Suprapubic skin (tissue), 4 donors: ENCODE results near the gene MBD3L2B. TPM values are rescaled to one million over a fixed set of nuclear protein-coding genes. Genes with fewer than 3 reads are reported as not detected.
"Not testable (repeated sequence)": the region's sequence is repeated elsewhere in the genome, so short reads cannot be mapped to it uniquely, and the experiment has no call there.

Experiments
- DNase-seq, 2 donors: peaks; one replicate each; pipeline ENCODE4 v3.0.0-alpha.2; 2019; ENCODE audit warnings: low spot score in 2 of 2
- H3K27ac ChIP-seq: fragments of 200-600 bp; sonication (generic); one replicate; pipeline ENCODE4 v1.5.1; 2019
- H3K27me3 ChIP-seq: fragments of 200-600 bp; sonication (generic); one replicate; pipeline ENCODE4 v1.5.1; 2019
- H3K36me3 ChIP-seq: fragments of 200-600 bp; sonication (generic); one replicate; pipeline ENCODE4 v1.5.1; 2019
- H3K4me1 ChIP-seq: fragments of 200-600 bp; sonication (generic); one replicate; pipeline ENCODE4 v1.5.1; 2019
- H3K4me3 ChIP-seq: fragments of 200-600 bp; sonication (generic); one replicate; pipeline ENCODE4 v1.5.1; 2019; ENCODE audit warnings: mild to moderate bottlenecking
- H3K9me3 ChIP-seq: fragments of 200-600 bp; sonication (generic); one replicate; pipeline ENCODE4 v1.5.1; 2019
- CTCF ChIP-seq, 2 donors: fragments of 200-600 bp in 1 of 2; fragments of 450-650 bp in 1 of 2; sonication (generic) in 1 of 2; IDR thresholded peaks; one replicate each; pipeline ENCODE4 v1.5.1; 2016 to 2019; ENCODE audit warnings: antibody characterized with exemption in 2 of 2, mild to moderate bottlenecking in 1 of 2, moderate library complexity in 1 of 2
- EP300 ChIP-seq: sonication (generic); formaldehyde crosslinking; IDR thresholded peaks from one replicate; pipeline ENCODE4 v1.6.1; 2017; ENCODE audit warnings: antibody characterized with exemption
- POLR2A ChIP-seq, 2 donors: fragments of 450-650 bp; IDR thresholded peaks; one replicate each; pipeline ENCODE4 v1.6.1; 2017; ENCODE audit warnings: antibody characterized with exemption in 2 of 2, mild to moderate bottlenecking in 2 of 2, moderate library complexity in 2 of 2
- POLR2AphosphoS5 ChIP-seq, 3 donors: sonication (generic); formaldehyde crosslinking; IDR thresholded peaks; one replicate each; pipeline ENCODE4 v1.6.1; 2017; ENCODE audit warnings: antibody characterized with exemption in 3 of 3
- WGBS: methylation state at CpG from one replicate; pipeline ENCODE4 v1.1.5; 2018; 5-methylcytosine and 5-hydroxymethylcytosine counted together
- total RNA-seq, 4 donors: library from RNA; depleted of rRNA; stranded (reverse); fragments of >200 nt; gene quantifications; one replicate each; pipeline ENCODE4 v1.1.0, GENCODE V29; 2016

The MBD3L2B gene
- total RNA-seq, 4 donors from 2014 or later = not detected

- WGBS = 89% methylated on average over 7 of the region's 9 CpGs
Observed at GRCh38 chr19:7063764-7064418, 42.7 kb upstream of the MBD3L2B start.

DNA sequence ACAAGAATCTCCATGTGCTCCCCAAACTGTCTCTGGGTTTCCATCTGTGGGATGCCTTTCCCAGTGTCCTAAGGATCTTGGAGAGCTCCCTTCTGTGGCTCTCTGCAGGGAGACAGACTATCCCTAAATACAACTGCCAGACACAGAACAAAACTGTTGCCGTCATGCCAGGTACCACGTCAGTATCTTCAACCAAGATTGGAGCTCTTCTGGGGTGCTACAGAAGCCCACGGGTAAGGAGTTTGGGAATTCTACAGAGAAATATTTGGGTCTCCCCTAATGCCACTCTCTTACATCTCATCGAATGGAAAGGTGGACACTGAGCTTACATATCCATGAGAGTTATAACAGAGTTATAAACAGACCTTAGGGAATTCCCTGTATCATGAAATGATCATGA is 42.1 kb upstream of the MBD3L2B start:
- H3K4me1 ChIP-seq = no peaks in the 10 kb centered on the region

More at GRCh38 chr19:7063764-7064418, 42.7 kb upstream of the MBD3L2B start:
- Histone ChIP-seq H3K27me3 (no peaks in the 10 kb centered on the region), H3K4me1 (no peaks in the 10 kb centered on the region), H3K4me3 (no peak overlapping the region), H3K36me3 (no peaks in the 10 kb centered on the region), H3K9me3 (no peaks in the 10 kb centered on the region), H3K27ac (no peak overlapping the region)
- TF ChIP-seq EP300 (no peak), POLR2AphosphoS5 (IDR thresholded peaks at IDR 0.05) (no peak), POLR2A (IDR thresholded peaks at IDR 0.05) (no peak), CTCF (IDR thresholded peaks at IDR 0.05) (no peak)
- no peak for DNase-seq

GRCh38 chr19:7059977-7060376 is 38.7 kb upstream of the MBD3L2B start:
- H3K9me3 ChIP-seq, H3K27ac ChIP-seq, H3K27me3 ChIP-seq, DNase-seq, H3K4me1 ChIP-seq, H3K4me3 ChIP-seq, H3K36me3 ChIP-seq: not testable (repeated sequence)
- 78% methylated on average over 2 of the region's 2 CpGs for WGBS

More for the DNA sequence above, 42.1 kb upstream of the MBD3L2B start:
- no peak overlapping the region for H3K4me3 ChIP-seq
- TF ChIP-seq POLR2AphosphoS5 (IDR thresholded peaks at IDR 0.05) (no peak), POLR2A (IDR thresholded peaks at IDR 0.05) (no peak), CTCF (IDR thresholded peaks at IDR 0.05) (no peak), EP300 (no peak)
- no peaks in the 10 kb centered on the region for H3K36me3 ChIP-seq
- H3K27ac ChIP-seq = no peak overlapping the region
- no peaks in the 10 kb centered on the region for H3K9me3 ChIP-seq
- 81% methylated on average over 4 of the region's 4 CpGs for WGBS
- no peak for DNase-seq
- H3K27me3 ChIP-seq = no peaks in the 10 kb centered on the region

DNA sequence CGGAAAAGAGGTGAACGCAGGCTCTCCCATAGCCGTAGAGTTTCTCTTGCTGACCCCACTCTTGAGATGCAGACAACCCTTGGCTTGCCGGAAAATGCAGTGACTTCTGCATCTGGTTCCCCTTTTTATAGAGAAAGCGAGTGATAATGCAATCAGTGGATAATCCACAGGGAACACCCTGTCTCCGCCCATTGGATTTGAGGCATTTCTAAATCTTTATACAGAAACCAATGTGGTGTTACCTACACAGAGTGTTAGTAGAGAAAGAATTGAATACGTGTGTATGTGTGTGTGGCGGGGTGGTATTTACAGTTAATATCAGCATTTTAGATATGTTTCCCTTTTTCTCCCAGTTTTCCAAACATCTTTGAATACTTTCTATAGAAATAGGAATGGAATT is 37.3 kb upstream of the MBD3L2B start, which contains the start of gene MBD3L3:
MBD3L3 (minus strand) TSS at position 101 of the 400 bp plus-strand sequence; CDS start at position 30, 71 bp downstream.
- not testable (repeated sequence) for H3K4me1 ChIP-seq, H3K36me3 ChIP-seq, DNase-seq, H3K9me3 ChIP-seq, H3K27ac ChIP-seq, H3K27me3 ChIP-seq, H3K4me3 ChIP-seq
- WGBS = no CpG with 5 or more reads among the region's 8 CpGs

DNA sequence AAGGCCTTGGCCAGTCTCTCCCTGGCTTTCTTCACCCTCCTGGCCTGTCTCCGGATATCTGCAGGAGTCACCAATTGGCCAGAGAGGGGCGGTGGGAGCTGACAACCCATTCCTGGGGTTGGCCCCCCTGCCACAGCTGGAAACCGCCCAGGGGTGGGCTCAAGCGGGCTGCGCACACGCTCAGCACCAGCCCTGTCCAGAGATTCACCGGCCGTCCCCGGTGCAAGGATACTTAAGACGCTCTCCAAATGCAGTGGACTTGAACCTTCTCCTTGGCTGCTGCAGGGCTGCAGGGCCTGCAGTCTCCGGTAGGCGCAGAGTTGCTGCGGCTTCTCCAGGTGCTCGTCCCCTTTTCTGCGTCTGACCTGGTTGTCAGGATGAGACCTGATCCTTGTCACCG is 35.1 kb upstream of the MBD3L2B start:
- not testable (repeated sequence) for H3K27me3 ChIP-seq, H3K27ac ChIP-seq, H3K4me1 ChIP-seq, H3K9me3 ChIP-seq, H3K36me3 ChIP-seq, H3K4me3 ChIP-seq, DNase-seq
- WGBS = no CpG with 5 or more reads among the region's 16 CpGs

GRCh38 chr19:7055679-7056078 is 34.4 kb upstream of the MBD3L2B start:
- H3K4me3 ChIP-seq, DNase-seq, H3K9me3 ChIP-seq, H3K27ac ChIP-seq, H3K27me3 ChIP-seq, H3K4me1 ChIP-seq, H3K36me3 ChIP-seq: not testable (repeated sequence)
- WGBS = 97% methylated on average over 11 of the region's 14 CpGs

- H3K36me3 ChIP-seq, H3K27me3 ChIP-seq, H3K27ac ChIP-seq, DNase-seq, H3K4me1 ChIP-seq, H3K4me3 ChIP-seq, H3K9me3 ChIP-seq: not testable (repeated sequence)
- 91% methylated on average over 14 of the region's 14 CpGs for WGBS
Observed at GRCh38 chr19:7054635-7055368, 33.6 kb upstream of the MBD3L2B start.

- H3K27ac ChIP-seq, H3K36me3 ChIP-seq, H3K9me3 ChIP-seq, H3K4me3 ChIP-seq, DNase-seq, H3K27me3 ChIP-seq, H3K4me1 ChIP-seq: not testable (repeated sequence)
- WGBS = 90% methylated on average over 7 of the region's 7 CpGs
Observed at GRCh38 chr19:7052896-7053295, 31.7 kb upstream of the MBD3L2B start.

DNA sequence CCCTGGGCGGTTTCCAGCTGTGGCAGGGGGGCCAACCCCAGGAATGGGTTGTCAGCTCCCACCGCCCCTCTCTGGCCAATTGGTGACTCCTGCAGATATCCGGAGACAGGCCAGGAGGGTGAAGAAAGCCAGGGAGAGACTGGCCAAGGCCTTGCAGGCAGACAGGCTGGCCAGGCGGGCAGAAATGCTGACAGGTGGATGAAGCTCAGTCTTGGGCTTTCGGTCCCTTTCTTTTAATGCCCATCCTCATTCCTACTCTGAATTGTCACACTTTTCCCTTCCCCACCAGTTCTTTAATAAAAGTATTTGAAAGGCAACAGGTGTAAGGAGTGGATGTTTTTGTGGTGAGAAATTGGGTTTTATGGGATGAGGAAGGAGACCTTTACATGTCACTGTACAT is 30.2 kb upstream of the MBD3L2B start:
- 89% methylated on average over 3 of the region's 5 CpGs for WGBS
- not testable (repeated sequence) for H3K27me3 ChIP-seq, H3K4me3 ChIP-seq, H3K36me3 ChIP-seq, H3K27ac ChIP-seq, H3K4me1 ChIP-seq, DNase-seq, H3K9me3 ChIP-seq

- not testable (repeated sequence) for DNase-seq, H3K27ac ChIP-seq
- WGBS = no CpG with 5 or more reads among the region's 7 CpGs
Observed at GRCh38 chr19:7049021-7049420, 27.8 kb upstream of the MBD3L2B start, which contains the start of gene MBD3L2. MBD3L2 (plus strand) TSS chr19:7049321; CDS start chr19:7049374, 53 bp downstream.

GRCh38 chr19:7041563-7041962 is 20.3 kb upstream of the MBD3L2B start:
- no CpG with 5 or more reads among the region's 2 CpGs for WGBS
- not testable (repeated sequence) for H3K27ac ChIP-seq, H3K27me3 ChIP-seq, H3K9me3 ChIP-seq, H3K36me3 ChIP-seq, H3K4me1 ChIP-seq, H3K4me3 ChIP-seq, DNase-seq

More at GRCh38 chr19:7049021-7049420, 27.8 kb upstream of the MBD3L2B start, which contains the start of gene MBD3L2:
- not testable (repeated sequence) for H3K36me3 ChIP-seq, H3K4me3 ChIP-seq, H3K27me3 ChIP-seq, H3K4me1 ChIP-seq, H3K9me3 ChIP-seq
